ENCODE results near the gene HSPB6.

DNA sequence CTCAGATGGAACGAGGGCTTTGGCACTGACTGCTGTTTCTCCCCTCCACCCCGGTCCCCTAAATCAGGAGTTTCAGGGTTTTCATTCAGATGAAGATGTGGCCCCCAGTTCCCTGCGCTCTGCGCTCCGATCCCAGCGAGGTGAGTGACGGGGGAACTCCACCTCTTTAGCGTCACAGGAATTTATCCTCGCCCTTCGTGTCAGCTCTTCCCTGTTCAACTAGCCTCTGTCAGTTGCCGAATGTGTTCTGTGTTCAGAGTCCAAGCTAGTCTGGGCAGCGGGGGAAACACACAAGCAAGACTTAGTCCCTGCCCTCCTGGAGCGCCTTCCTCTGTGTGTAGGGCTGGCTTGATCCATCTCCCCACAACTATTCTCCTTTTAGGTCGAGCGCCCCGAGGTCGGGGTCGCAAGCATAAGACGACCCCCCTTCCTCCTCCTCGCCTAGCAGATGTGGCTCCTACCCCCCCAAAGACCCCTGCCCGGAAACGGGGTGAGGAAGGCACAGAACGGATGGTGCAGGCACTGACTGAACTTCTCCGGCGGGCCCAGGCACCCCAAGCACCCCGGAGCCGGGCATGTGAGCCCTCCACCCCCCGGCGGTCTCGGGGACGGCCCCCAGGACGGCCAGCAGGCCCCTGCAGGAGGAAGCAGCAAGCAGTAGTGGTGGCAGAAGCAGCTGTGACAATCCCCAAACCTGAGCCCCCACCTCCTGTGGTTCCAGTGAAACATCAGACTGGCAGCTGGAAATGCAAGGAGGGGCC, 37.2 kb downstream of the HSPB6 start:
- TF ChIP-seq POLR2AphosphoS5 (IDR thresholded peaks at IDR 0.05; ENCODE audit: low read depth, low read length) (no peak), CREB1 (IDR thresholded peaks at IDR 0.05) (no peak), BACH1 (IDR thresholded peaks at IDR 0.05; ENCODE audit: low read length) (no peak), KDM1A (IDR thresholded peaks at IDR 0.05; ENCODE audit: borderline replicate concordance, low read length) (no peak), EP300 (IDR thresholded peaks at IDR 0.05; ENCODE audit: borderline replicate concordance in 1 of 2, low read depth in 2 of 2, low read length in 2 of 2) (no peak), CTCF (IDR thresholded peaks at IDR 0.05; ENCODE audit: control extremely low read depth in 1 of 3, insufficient read depth in 1 of 3, low read depth in 1 of 3, low read length in 3 of 3) (no peak)

Measured in H1 (cell line).